ENCODE results near the gene GRPEL1.

GRPEL1 gene

GRCh38 chr4:7018281-7018680 lies 49.6 kb downstream of the GRPEL1 start:
- CTCF ChIA-PET, result no interaction called here
- POLR2A ChIA-PET (ENCODE audit: low non-redundant PET), result no interaction called here
- DNase-seq (ENCODE audit: low spot score), result no peak
- no peak overlapping the region for H3K27ac ChIP-seq
- no peak for TF ChIP-seq CTCF (conservative IDR thresholded peaks at IDR 0.05; ENCODE audit: low read depth)

- TF ChIP-seq CTCF (conservative IDR thresholded peaks at IDR 0.05; ENCODE audit: low read depth), result no peak
- ChIA-PET CTCF (no interaction called here), POLR2A (ENCODE audit: low non-redundant PET) (interaction anchor here (0.5 kb wide), 1 partner anchor 49 kb away, joined by 5 read pairs; no protein-coding TSS in a partner anchor)
- no peak for DNase-seq (ENCODE audit: low spot score)
- H3K27ac ChIP-seq, result peak overlapping the region; percentile 24
These were observed 50.3 kb downstream of the GRPEL1 start for GRCh38 chr4:7017446-7018048.

GRCh38 chr4:7016512-7016911 lies 51.4 kb downstream of the GRPEL1 start:
- peak overlapping the region; percentile 6; the same call in 1 of the 2 replicates for H3K27ac ChIP-seq
- no peak for DNase-seq (ENCODE audit: low spot score)
- no peak for TF ChIP-seq CTCF (conservative IDR thresholded peaks at IDR 0.05; ENCODE audit: low read depth)
- ChIA-PET POLR2A (ENCODE audit: low non-redundant PET) (no interaction called here), CTCF (no interaction called here)

GRCh38 chr4:7016086-7016485 lies 51.8 kb downstream of the GRPEL1 start:
- no peak for TF ChIP-seq CTCF (conservative IDR thresholded peaks at IDR 0.05; ENCODE audit: low read depth)
- H3K27ac ChIP-seq, result peak overlapping the region; percentile 6; the same call in 1 of the 2 replicates
- ChIA-PET POLR2A (ENCODE audit: low non-redundant PET) (no interaction called here), CTCF (no interaction called here)
- DNase-seq (ENCODE audit: low spot score), result no peak

- POLR2A ChIA-PET (ENCODE audit: low non-redundant PET), result no interaction called here
- CTCF ChIA-PET, result no interaction called here
- no peak for TF ChIP-seq CTCF (conservative IDR thresholded peaks at IDR 0.05; ENCODE audit: low read depth)
- DNase-seq (ENCODE audit: low spot score), result no peak
- H3K27ac ChIP-seq, result peak overlapping the region; percentile 6; the same call in 1 of the 2 replicates
These were observed 52.4 kb downstream of the GRPEL1 start for GRCh38 chr4:7015383-7016035.

- no peak for TF ChIP-seq CTCF (conservative IDR thresholded peaks at IDR 0.05; ENCODE audit: low read depth)
- no peak for DNase-seq (ENCODE audit: low spot score)
- H3K27ac ChIP-seq, result no peak overlapping the region
- ChIA-PET POLR2A (ENCODE audit: low non-redundant PET) (no interaction called here), CTCF (no interaction called here)
These were observed 53.0 kb downstream of the GRPEL1 start for GRCh38 chr4:7014815-7015214.

Measured in RWPE1 (cell line).